ENCODE data around the gene MOB1A. TPM values are rescaled to one million over a fixed set of nuclear protein-coding genes. Genes with fewer than 3 reads are reported as not detected.

Gene MOB1A
- total and polyA plus RNA-seq, 2 experiments from 2014 or later: 36.2 to 111 TPM

- no peaks in the 10 kb centered on the region; the same call in 1 of the 2 replicates for H3F3A ChIP-seq (replicated peaks; ENCODE audit: low read depth)
- ATAC-seq (no peak), DNase-seq (ENCODE audit: low spot score) (no peak)
- H3K27me3 ChIP-seq (ENCODE audit: insufficient read depth): no peaks in the 10 kb centered on the region
- peaks cover 29% of the 10 kb centered on the region for H3K27me3 Mint-ChIP-seq (ENCODE audit: insufficient read depth, low read depth, poor library complexity)
- peak overlapping the region; percentile 98 for H3K27ac ChIP-seq (ENCODE audit: low read depth)
- peak overlapping the region; percentile 95 for H3K4me3 ChIP-seq
- H3K9me2 ChIP-seq (ENCODE audit: insufficient read depth): no peaks in the 10 kb centered on the region
- peak overlapping the region; percentile 86 for H3K4me2 ChIP-seq
- peaks cover 43% of the 10 kb centered on the region for H3K4me1 Mint-ChIP-seq
- H3K79me2 ChIP-seq (replicated peaks; ENCODE audit: insufficient read depth): peaks cover 64% of the 10 kb centered on the region
- TF ChIP-seq POLR2AphosphoS5 (IDR thresholded peaks at IDR 0.05; ENCODE audit: low read depth) (no peak), REST (IDR thresholded peaks at IDR 0.05; ENCODE audit: unreplicated experiment) (no peak), CTCF (conservative IDR thresholded peaks at IDR 0.05; ENCODE audit: low read depth in 2 of 2) (no peak), STAT1 (IDR thresholded peaks at IDR 0.05; ENCODE audit: unreplicated experiment) (no peak), NANOG (IDR thresholded peaks at IDR 0.05; ENCODE audit: borderline replicate concordance) (no peak), CREB1 (CRISPR knock-in tag; IDR thresholded peaks at IDR 0.05; ENCODE audit: low read depth) (no peak), ETS1 (IDR thresholded peaks at IDR 0.05) (no peak), ZNF331 (CRISPR knock-in tag; IDR thresholded peaks at IDR 0.05; ENCODE audit: low read depth) (no peak), EZH2phosphoT487 (IDR thresholded peaks at IDR 0.05; ENCODE audit: unreplicated experiment) (no peak), ZNF462 (CRISPR knock-in tag; IDR thresholded peaks at IDR 0.05) (no peak), EZH2 (IDR thresholded peaks at IDR 0.05; ENCODE audit: low read depth, unreplicated experiment) (no peak), ZNF114 (CRISPR knock-in tag; IDR thresholded peaks at IDR 0.05) (no peak), JUNB (IDR thresholded peaks at IDR 0.05; ENCODE audit: unreplicated experiment) (no peak)
- peaks cover 62% of the 10 kb centered on the region for H3K36me3 Mint-ChIP-seq (ENCODE audit: low read depth)
- peaks cover 33% of the 10 kb centered on the region for H3K36me3 ChIP-seq (ENCODE audit: insufficient read depth)
- peak overlapping the region; percentile 100 for H3K27ac Mint-ChIP-seq
- peaks cover 47% of the 10 kb centered on the region for H3K4me1 ChIP-seq (ENCODE audit: insufficient read depth)
- H4K20me1 ChIP-seq (replicated peaks; ENCODE audit: insufficient read depth): peaks cover 57% of the 10 kb centered on the region
- H3K4me3 Mint-ChIP-seq: peak overlapping the region; percentile 99
- H3K9me3 Mint-ChIP-seq: peaks cover 8% of the 10 kb centered on the region; the same call in 2 of the 3 replicates
- H2AFZ ChIP-seq: no peak overlapping the region
Measured at GRCh38 chr2:74199871-74200305, 21.2 kb upstream of the MOB1A start.

Measured in GM23338 (cell line).